NCI-H82 treated with DMSO at 0.1 percent for 48 hours (cell line): ENCODE data around the gene PSMA5.

Experiments used
- DNase-seq: peaks from one replicate; lab custom pipeline; 2025; ENCODE audit not compliant: unreplicated experiment; lab: John Stamatoyannopoulos, UW

PSMA5 gene

GRCh38 chr1:109370712-109371340, 55.4 kb downstream of the PSMA5 start:
- DNase-seq: no peak

GRCh38 chr1:109369167-109369746, 57.0 kb downstream of the PSMA5 start:
- DNase-seq: no peak

DNA sequence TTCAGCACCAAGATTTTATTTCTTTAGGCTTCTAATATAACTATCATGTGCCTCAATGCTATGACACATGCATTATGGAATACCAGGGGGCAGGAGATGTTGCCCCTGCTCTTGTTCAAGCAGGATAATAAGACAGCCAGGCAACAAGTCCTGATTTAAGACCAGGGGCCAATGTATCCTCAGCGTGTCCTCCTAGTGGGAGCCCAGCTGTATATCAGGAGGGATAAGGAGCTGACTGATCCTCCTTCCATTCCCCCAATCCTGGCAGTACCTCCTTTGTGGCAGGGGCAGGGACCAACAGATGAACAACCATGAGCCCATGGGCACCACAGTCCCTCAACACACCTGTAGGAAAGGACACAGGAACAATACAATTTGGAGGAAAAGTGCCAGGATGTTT, 57.8 kb downstream of the PSMA5 start:
- no peak for DNase-seq

- no peak for DNase-seq
These were observed 58.6 kb downstream of the PSMA5 start for GRCh38 chr1:109367626-109368025.

- DNase-seq: no peak
These were observed 60.5 kb downstream of the PSMA5 start for GRCh38 chr1:109365642-109366204.

DNA sequence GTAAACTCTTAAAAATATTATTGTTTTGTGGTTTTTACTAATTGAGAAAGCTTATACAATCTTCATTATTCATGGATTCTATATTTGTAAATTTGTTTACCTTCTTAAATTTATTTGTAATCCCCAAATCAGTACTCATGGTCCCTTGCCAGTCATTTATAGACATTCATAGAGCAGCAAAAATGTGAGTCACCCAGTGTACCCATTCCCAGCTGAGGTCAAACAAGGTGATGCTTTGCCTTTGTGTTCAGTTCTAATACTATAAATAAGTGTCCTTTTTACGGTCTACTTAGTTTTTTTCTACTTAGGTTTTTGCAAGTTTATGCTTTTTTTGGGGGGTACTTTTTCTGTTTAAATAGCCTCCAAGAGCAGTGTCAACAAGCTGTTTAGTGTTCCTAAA, 64.6 kb downstream of the PSMA5 start:
- DNase-seq: no peak

GRCh38 chr1:109361069-109361468, 65.2 kb downstream of the PSMA5 start:
- no peak for DNase-seq

GRCh38 chr1:109357616-109358015, 68.6 kb downstream of the PSMA5 start:
- DNase-seq: no peak

- DNase-seq: no peak
These were observed 69.3 kb downstream of the PSMA5 start for GRCh38 chr1:109356915-109357314.

- DNase-seq: no peak
These were observed 69.7 kb downstream of the PSMA5 start for GRCh38 chr1:109356505-109356904.

GRCh38 chr1:109354929-109355328, 71.3 kb downstream of the PSMA5 start:
- no peak for DNase-seq

- no peak for DNase-seq
These were observed 74.8 kb downstream of the PSMA5 start for GRCh38 chr1:109351457-109351856.

GRCh38 chr1:109350655-109351054, 75.6 kb downstream of the PSMA5 start:
- no peak for DNase-seq

- DNase-seq: no peak
These were observed 76.1 kb downstream of the PSMA5 start for GRCh38 chr1:109350182-109350581.
